Astrocyte of the spinal cord (primary cell): ENCODE results near the gene SLC4A4.
A peak's percentile ranks its signal among the peaks of the same experiment; 100 is the strongest.

Experiments used
- DNase-seq: peaks from one replicate; pipeline ENCODE4 v3.0.0; 2011; ENCODE audit warnings: low read depth, low spot score
- H3K4me3 ChIP-seq: 2 replicates; pipeline ENCODE4 v1.5.1; 2011; ENCODE audit warnings: low read depth, mild to moderate bottlenecking, low read length, moderate library complexity
- in situ Hi-C: cut with HindIII; loops from 2 replicates; pipeline ENCODE4 v1.10.0; 2017; ENCODE audit warnings: low sequenced_read_pairs
- TF ChIP-seq, protein P1 (sequence below): IDR thresholded peaks from 2 replicates; pipeline ENCODE4 v1.5.1; 2012; ENCODE audit warnings: low read depth, mild to moderate bottlenecking, low read length, inconsistent platforms

Gene SLC4A4

DNA sequence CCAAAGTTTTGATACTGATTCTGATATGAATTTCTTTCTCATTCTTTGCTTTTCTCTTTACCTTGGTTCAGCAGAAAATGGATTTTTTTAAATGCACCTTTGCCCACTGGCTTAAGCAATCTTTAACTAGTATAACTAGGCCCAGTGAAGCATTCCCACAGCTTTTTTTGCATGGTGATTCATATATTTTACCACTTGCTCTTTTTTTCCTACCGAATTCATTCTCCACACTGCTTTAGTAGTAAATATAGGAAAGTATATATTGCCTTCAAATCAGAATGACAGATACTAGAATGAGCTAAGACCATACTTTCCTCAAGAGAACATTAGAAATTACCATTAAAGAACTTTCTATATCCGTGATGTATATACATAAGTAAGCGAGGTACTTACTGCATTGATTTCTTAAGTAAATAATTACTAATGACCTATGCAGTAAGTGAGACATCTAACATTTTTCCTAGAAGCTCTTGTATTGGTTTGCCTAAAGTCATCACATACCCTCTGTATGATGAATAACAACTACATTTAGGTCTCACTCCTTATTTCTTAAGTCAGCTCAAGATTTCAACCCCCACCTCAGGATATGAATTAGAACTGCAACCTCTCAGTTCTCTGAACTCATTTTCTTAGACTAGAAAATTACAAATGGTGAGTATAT, 44.2 kb downstream of the SLC4A4 start:
- in situ Hi-C loops, result no loop called here
- H3K4me3 ChIP-seq, result no peak overlapping the region
- no peak for DNase-seq
- TF ChIP-seq, protein P1, sequence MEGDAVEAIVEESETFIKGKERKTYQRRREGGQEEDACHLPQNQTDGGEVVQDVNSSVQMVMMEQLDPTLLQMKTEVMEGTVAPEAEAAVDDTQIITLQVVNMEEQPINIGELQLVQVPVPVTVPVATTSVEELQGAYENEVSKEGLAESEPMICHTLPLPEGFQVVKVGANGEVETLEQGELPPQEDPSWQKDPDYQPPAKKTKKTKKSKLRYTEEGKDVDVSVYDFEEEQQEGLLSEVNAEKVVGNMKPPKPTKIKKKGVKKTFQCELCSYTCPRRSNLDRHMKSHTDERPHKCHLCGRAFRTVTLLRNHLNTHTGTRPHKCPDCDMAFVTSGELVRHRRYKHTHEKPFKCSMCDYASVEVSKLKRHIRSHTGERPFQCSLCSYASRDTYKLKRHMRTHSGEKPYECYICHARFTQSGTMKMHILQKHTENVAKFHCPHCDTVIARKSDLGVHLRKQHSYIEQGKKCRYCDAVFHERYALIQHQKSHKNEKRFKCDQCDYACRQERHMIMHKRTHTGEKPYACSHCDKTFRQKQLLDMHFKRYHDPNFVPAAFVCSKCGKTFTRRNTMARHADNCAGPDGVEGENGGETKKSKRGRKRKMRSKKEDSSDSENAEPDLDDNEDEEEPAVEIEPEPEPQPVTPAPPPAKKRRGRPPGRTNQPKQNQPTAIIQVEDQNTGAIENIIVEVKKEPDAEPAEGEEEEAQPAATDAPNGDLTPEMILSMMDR, result no peak

DNA sequence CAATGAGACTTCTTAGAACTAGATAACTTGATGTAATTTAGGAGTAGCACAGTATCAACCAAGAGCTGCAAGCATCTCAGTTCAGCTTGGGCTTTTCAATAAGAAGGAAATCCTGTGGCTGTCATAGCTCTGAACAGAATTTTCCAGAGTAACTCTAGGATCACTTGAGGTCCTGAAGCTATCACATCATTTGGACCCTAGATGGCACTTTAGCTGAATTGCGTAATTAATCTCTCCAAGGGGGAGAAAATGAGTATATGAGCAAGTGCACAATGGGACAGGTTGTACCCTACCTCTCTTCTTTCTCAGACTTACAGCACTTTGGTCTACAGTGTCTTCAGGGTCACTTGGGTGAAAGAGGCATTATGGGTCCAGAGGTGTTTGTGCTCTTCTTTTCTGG, 45.2 kb downstream of the SLC4A4 start:
- TF ChIP-seq, protein P1, result no peak
- DNase-seq, result no peak
- in situ Hi-C loops, result no loop called here
- H3K4me3 ChIP-seq, result no peak overlapping the region

DNA sequence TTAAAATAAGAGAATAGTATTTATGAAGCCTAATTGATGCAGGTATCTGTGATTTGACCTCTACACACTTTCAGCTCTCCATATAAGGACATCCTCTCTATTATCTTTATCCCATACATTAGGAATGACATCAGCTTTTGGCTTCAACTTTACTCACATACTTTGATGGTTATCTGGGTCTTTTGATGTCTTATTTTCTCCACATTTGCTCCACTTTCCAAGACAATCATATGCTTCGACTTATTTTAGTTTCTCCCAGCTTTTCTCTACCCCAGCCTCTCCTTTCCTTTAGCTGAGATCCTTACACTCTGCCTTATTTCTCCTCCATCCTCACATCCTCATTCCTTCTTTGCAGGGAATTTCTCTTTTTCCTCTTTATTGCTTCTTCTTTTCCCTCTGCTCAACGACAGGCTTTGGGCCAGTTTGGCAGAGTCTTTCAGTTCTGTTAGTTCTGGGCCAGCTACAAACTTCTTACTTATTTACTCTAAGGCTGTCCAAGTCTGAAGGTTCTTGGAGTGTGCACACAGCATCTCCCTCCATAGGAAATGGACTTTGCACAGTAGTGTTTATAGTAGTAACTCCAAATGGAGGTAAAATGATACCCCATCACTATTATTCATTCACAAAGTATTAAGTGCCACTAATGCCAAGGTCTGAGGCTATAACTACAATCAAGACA, 50.5 kb downstream of the SLC4A4 start:
- DNase-seq, result peak; percentile 40
- in situ Hi-C loops, result no loop called here
- H3K4me3 ChIP-seq, result no peak overlapping the region
- TF ChIP-seq, protein P1, result no peak

DNA sequence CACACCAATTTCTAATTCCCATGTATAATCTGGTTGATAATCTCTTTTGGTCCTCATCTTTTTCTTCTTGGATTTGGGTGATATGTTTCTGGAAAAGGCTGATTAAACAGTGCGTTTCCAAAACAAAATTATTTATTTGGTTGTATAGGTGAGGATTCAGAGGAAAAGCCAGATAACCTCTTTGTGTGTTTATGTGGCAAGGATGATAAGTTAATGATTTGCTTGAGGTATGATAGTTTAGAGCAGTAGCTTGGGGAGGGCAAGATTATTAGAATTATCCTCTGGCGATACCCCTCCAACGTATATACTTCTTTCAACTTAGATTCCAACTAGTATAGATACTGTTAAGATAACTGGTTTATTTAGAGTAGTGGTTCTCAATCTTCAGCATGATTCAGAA, 53.3 kb downstream of the SLC4A4 start:
- no peak overlapping the region for H3K4me3 ChIP-seq
- in situ Hi-C loops, result no loop called here
- no peak for DNase-seq
- TF ChIP-seq, protein P1, result no peak

DNA sequence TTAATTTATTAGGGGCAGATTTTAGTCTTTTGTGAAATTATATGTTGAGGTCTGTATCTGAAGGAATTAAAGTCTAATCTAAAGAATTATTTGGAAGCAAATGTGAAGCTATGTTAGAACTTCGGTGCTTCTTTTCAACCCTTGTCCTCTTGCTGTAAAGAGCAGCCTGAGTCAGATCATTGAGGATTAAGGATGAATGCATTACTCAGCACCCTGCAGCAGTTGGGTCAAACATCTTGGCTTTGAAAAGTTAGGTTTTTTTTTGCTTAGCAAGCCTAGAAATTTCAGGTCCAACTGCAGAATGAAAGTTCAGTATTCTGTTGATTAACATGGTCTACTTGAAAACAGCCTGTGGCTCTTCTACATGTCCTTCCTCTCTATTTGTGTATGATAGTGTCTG, 57.6 kb downstream of the SLC4A4 start:
- TF ChIP-seq, protein P1, result no peak
- DNase-seq, result peak; percentile 43
- in situ Hi-C loops, result no loop called here
- H3K4me3 ChIP-seq, result no peak overlapping the region

DNA sequence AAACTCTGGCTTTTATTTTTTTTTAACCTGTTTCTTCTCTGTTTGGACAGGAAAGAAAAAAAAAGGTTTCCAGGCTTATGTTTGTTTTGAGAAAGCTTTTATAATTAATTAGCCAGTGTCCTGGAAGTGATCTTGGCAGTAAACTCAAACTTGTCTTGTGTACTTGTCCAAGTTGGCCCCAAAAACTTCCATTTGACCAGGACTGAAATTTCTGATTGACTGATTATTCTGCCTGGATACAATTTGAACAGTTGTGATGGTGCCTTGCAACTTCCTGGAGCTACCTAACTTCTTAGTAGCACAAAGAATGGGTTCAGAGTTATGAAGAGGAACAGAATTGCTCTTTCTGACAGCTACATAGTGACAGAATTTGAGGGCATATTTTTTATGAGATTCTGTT, 62.0 kb downstream of the SLC4A4 start:
- DNase-seq, result no peak
- no peak overlapping the region for H3K4me3 ChIP-seq
- TF ChIP-seq, protein P1, result no peak
- in situ Hi-C loops, result no loop called here
